ENCODE results near the gene CCDC59.

DNA sequence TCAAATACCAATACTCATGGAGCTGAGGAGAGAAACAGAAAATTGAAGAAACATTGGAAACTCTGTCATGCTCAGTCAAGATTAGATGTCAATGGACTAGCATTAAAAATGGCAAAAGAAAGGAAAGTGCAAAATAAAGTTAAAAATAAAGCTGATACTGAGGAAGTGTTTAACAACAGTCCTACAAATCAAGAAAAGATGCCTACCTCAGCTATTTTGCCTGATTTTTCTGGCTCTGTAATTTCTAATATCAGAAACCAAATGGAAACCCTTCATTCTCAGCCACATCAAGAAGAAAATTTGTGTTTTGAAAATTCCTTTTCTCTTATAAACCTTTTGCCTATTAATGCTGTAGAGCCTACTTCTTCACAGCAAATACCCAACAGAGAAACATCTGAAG, 40.7 kb upstream of the CCDC59 start:
- TF ChIP-seq, protein P1, sequence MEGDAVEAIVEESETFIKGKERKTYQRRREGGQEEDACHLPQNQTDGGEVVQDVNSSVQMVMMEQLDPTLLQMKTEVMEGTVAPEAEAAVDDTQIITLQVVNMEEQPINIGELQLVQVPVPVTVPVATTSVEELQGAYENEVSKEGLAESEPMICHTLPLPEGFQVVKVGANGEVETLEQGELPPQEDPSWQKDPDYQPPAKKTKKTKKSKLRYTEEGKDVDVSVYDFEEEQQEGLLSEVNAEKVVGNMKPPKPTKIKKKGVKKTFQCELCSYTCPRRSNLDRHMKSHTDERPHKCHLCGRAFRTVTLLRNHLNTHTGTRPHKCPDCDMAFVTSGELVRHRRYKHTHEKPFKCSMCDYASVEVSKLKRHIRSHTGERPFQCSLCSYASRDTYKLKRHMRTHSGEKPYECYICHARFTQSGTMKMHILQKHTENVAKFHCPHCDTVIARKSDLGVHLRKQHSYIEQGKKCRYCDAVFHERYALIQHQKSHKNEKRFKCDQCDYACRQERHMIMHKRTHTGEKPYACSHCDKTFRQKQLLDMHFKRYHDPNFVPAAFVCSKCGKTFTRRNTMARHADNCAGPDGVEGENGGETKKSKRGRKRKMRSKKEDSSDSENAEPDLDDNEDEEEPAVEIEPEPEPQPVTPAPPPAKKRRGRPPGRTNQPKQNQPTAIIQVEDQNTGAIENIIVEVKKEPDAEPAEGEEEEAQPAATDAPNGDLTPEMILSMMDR (tag by site-specific recombination; IDR thresholded peaks at IDR 0.05) = no peak
- TF ChIP-seq ZSCAN30 (tag by site-specific recombination; IDR thresholded peaks at IDR 0.05) (no peak), ZBTB17 (tag by site-specific recombination; IDR thresholded peaks at IDR 0.05) (no peak), ZEB2 (tag by site-specific recombination; IDR thresholded peaks at IDR 0.05) (no peak), KLF9 (tag by site-specific recombination; IDR thresholded peaks at IDR 0.05; ENCODE audit: low read depth) (no peak), RBAK (tag by site-specific recombination; IDR thresholded peaks at IDR 0.05) (no peak), ZNF114 (tag by site-specific recombination; IDR thresholded peaks at IDR 0.05) (no peak), ZNF138 (tag by site-specific recombination; IDR thresholded peaks at IDR 0.05; ENCODE audit: borderline replicate concordance) (no peak)
- TF ChIP-seq, protein P2, sequence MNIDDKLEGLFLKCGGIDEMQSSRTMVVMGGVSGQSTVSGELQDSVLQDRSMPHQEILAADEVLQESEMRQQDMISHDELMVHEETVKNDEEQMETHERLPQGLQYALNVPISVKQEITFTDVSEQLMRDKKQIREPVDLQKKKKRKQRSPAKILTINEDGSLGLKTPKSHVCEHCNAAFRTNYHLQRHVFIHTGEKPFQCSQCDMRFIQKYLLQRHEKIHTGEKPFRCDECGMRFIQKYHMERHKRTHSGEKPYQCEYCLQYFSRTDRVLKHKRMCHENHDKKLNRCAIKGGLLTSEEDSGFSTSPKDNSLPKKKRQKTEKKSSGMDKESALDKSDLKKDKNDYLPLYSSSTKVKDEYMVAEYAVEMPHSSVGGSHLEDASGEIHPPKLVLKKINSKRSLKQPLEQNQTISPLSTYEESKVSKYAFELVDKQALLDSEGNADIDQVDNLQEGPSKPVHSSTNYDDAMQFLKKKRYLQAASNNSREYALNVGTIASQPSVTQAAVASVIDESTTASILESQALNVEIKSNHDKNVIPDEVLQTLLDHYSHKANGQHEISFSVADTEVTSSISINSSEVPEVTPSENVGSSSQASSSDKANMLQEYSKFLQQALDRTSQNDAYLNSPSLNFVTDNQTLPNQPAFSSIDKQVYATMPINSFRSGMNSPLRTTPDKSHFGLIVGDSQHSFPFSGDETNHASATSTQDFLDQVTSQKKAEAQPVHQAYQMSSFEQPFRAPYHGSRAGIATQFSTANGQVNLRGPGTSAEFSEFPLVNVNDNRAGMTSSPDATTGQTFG (tag by site-specific recombination; IDR thresholded peaks at IDR 0.05; ENCODE audit: borderline replicate concordance) = no peak
- TF ChIP-seq, protein P3, sequence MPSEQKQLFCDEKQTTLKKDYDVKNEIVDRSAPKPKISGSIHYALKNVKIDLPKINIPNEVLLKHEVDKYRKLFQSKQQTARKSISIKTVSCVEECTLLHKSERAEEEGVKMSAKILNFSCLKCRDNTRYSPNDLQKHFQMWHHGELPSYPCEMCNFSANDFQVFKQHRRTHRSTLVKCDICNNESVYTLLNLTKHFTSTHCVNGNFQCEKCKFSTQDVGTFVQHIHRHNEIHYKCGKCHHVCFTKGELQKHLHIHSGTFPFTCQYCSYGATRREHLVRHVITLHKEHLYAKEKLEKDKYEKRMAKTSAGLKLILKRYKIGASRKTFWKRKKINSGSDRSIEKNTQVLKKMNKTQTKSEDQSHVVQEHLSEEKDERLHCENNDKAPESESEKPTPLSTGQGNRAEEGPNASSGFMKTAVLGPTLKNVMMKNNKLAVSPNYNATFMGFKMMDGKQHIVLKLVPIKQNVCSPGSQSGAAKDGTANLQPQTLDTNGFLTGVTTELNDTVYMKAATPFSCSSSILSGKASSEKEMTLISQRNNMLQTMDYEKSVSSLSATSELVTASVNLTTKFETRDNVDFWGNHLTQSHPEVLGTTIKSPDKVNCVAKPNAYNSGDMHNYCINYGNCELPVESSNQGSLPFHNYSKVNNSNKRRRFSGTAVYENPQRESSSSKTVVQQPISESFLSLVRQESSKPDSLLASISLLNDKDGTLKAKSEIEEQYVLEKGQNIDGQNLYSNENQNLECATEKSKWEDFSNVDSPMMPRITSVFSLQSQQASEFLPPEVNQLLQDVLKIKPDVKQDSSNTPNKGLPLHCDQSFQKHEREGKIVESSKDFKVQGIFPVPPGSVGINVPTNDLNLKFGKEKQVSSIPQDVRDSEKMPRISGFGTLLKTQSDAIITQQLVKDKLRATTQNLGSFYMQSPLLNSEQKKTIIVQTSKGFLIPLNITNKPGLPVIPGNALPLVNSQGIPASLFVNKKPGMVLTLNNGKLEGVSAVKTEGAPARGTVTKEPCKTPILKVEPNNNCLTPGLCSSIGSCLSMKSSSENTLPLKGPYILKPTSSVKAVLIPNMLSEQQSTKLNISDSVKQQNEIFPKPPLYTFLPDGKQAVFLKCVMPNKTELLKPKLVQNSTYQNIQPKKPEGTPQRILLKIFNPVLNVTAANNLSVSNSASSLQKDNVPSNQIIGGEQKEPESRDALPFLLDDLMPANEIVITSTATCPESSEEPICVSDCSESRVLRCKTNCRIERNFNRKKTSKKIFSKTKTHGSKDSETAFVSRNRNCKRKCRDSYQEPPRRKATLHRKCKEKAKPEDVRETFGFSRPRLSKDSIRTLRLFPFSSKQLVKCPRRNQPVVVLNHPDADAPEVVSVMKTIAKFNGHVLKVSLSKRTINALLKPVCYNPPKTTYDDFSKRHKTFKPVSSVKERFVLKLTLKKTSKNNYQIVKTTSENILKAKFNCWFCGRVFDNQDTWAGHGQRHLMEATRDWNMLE (tag by site-specific recombination; conservative IDR thresholded peaks at IDR 0.05; ENCODE audit: low read depth) = no peak
